HepG2 (cell line): ENCODE results near the gene TRIAP1. TPM values are rescaled to one million over a fixed set of nuclear protein-coding genes. Genes with fewer than 3 reads are reported as not detected.

ENCODE experiments used
- BRCA1 ChIP-seq: sonication (generic); formaldehyde crosslinking; IDR thresholded peaks from 2 replicates; pipeline ENCODE4 v1.4.0; 2020; ENCODE audit warnings: missing genetic modification reagents
- CBX2 ChIP-seq, 2 experiments: fragments of 200-600 bp in 1 of 2; sonication (generic); formaldehyde crosslinking in 1 of 2; IDR thresholded peaks; 2 replicates each; pipeline versions ENCODE4 v1.7.0 to v1.8.1; 2018 to 2022; ENCODE audit warnings: low read depth in 2 of 2, low read length in 1 of 2, mild to moderate bottlenecking in 1 of 2, missing genetic modification reagents in 1 of 2
- CSRNP1 ChIP-seq: sonication (generic); formaldehyde crosslinking; IDR thresholded peaks from 2 replicates; pipeline ENCODE4 v1.8.1; 2023; ENCODE audit warnings: mild to moderate bottlenecking, missing genetic modification reagents
- ELF4 ChIP-seq: sonication (generic); formaldehyde crosslinking; IDR thresholded peaks from 2 replicates; pipeline ENCODE4 v1.5.0; 2020; ENCODE audit warnings: missing genetic modification reagents, mild to moderate bottlenecking, moderate library complexity, borderline replicate concordance
- MAF1 ChIP-seq: sonication (generic); formaldehyde crosslinking; IDR thresholded peaks from 2 replicates; pipeline ENCODE4 v1.5.0; 2020; ENCODE audit warnings: missing genetic modification reagents, borderline replicate concordance
- MTF1 ChIP-seq: sonication (generic); formaldehyde crosslinking; IDR thresholded peaks from 2 replicates; pipeline ENCODE4 v1.5.0; 2020; ENCODE audit warnings: missing genetic modification reagents
- MZF1 ChIP-seq: sonication (generic); formaldehyde crosslinking; IDR thresholded peaks from 2 replicates; pipeline ENCODE4 v1.8.1; 2023; ENCODE audit warnings: mild to moderate bottlenecking, missing genetic modification reagents, borderline replicate concordance
- NFE2L2 ChIP-seq: fragments of 150-350 bp; IDR thresholded peaks from 2 replicates; pipeline ENCODE4 v1.6.1; 2014; ENCODE audit warnings: low read length
- NONO ChIP-seq, 2 experiments: fragments of 450-650 bp in 1 of 2; sonication (generic) in 1 of 2; formaldehyde crosslinking in 1 of 2; IDR thresholded peaks in 1 of 2; conservative IDR thresholded peaks in 1 of 2; 2 replicates each; pipeline versions ENCODE4 v1.6.1 to v1.8.0; 2017 to 2022; ENCODE audit warnings: mild to moderate bottlenecking in 1 of 2, missing genetic modification reagents in 1 of 2, moderate library complexity in 1 of 2
- RBM22 ChIP-seq: fragments of 200-400 bp; formaldehyde crosslinking; optimal IDR thresholded peaks from 2 replicates; pipeline ENCODE3; 2017; ENCODE audit warnings: mild to moderate bottlenecking, low read length, moderate library complexity
- SPEN ChIP-seq: sonication (generic); formaldehyde crosslinking; IDR thresholded peaks from 2 replicates; pipeline ENCODE4 v1.5.1; 2020; ENCODE audit warnings: low read depth, mild to moderate bottlenecking, missing genetic modification reagents
- TGIF2 ChIP-seq: IDR thresholded peaks from 2 replicates; pipeline ENCODE4 v1.6.1; 2016; ENCODE audit warnings: control low read depth, missing compliant biosample characterization
- TRIM22 ChIP-seq: fragments of 450-650 bp; IDR thresholded peaks from 2 replicates; pipeline ENCODE4 v1.6.1; 2017
- ZMAT3 ChIP-seq: sonication (generic); formaldehyde crosslinking; conservative IDR thresholded peaks from 2 replicates; pipeline ENCODE4 v1.7.0; 2021; ENCODE audit warnings: missing genetic modification reagents
- ZNF180 ChIP-seq: sonication (generic); formaldehyde crosslinking; IDR thresholded peaks from 2 replicates; pipeline ENCODE4 v1.4.0; 2020; ENCODE audit warnings: low read depth, missing genetic modification reagents, borderline replicate concordance
- ZNF205 ChIP-seq: IDR thresholded peaks from 2 replicates; pipeline ENCODE4 v1.6.1; 2018; ENCODE audit warnings: missing biosample characterization, missing genetic modification reagents
- ZNF235 ChIP-seq: sonication (generic); formaldehyde crosslinking; IDR thresholded peaks from 2 replicates; pipeline ENCODE4 v1.8.1; 2023; ENCODE audit warnings: mild to moderate bottlenecking, missing genetic modification reagents, borderline replicate concordance
- ZSCAN30 ChIP-seq: sonication (generic); formaldehyde crosslinking; IDR thresholded peaks from 2 replicates; pipeline ENCODE4 v1.5.0; 2020; ENCODE audit warnings: mild to moderate bottlenecking, missing genetic modification reagents
- polyA plus RNA-seq, 8 experiments: library from polyadenylated mRNA; depleted of rRNA in 3 of 8; stranded (reverse) in 7 of 8; unstranded in 1 of 8; fragments of >200 nt; fragmentation: Illumina TruSeq in 4 of 8; extraction: Trizol in 4 of 8; gene quantifications; 2 replicates each; pipeline versions ENCODE4 v1.2.1 to v1.2.3, GENCODE V29; 2011 to 2016; ENCODE audit warnings: low read depth in 4 of 8, missing spikeins in 1 of 8, mixed read lengths in 1 of 8; ENCODE audit not compliant: insufficient read depth in 1 of 8
- total RNA-seq, 5 experiments: library from RNA; depleted of rRNA; stranded (reverse); fragments of >200 nt; fragmentation: Illumina TruSeq; extraction: Trizol; gene quantifications; 2 replicates each; pipeline ENCODE4 v1.2.3, GENCODE V29; 2016; ENCODE audit warnings: low read depth in 1 of 5
- TF ChIP-seq, protein P1 (sequence below): sonication (generic); formaldehyde crosslinking; IDR thresholded peaks from 2 replicates; pipeline ENCODE4 v1.4.0; 2020; ENCODE audit warnings: missing genetic modification reagents
- TF ChIP-seq, protein P2 (sequence below): sonication (generic); formaldehyde crosslinking; IDR thresholded peaks from 2 replicates; pipeline ENCODE4 v1.5.1; 2020; ENCODE audit warnings: missing genetic modification reagents, mild to moderate bottlenecking, borderline replicate concordance
- TF ChIP-seq, protein P3 (sequence below), 2 experiments: sonication (generic) in 1 of 2; formaldehyde crosslinking in 1 of 2; IDR thresholded peaks; 2 replicates each; pipeline versions ENCODE4 v1.4.0 to v1.6.1; 2018 to 2020; ENCODE audit warnings: missing genetic modification reagents in 2 of 2, borderline replicate concordance in 1 of 2, low read depth in 1 of 2, mild to moderate bottlenecking in 1 of 2, missing biosample characterization in 1 of 2

The TRIAP1 gene
- total and polyA plus RNA-seq, 2 of the 13 experiments (the other 11 are each of a cell fraction or from before 2014, with no cell fraction given), result 55.0 to 117 TPM

- no peak for TF ChIP-seq NFE2L2
- peak; percentile 91 for TF ChIP-seq MAF1
- peak; percentile 92; the same call in 1 of the 2 replicates for TF ChIP-seq CSRNP1 (CRISPR knock-in tag)
- no peak for TF ChIP-seq ELF4
- TF ChIP-seq BRCA1 (CRISPR knock-in tag), result peak; percentile 68; the same call in 1 of the 2 replicates
- TF ChIP-seq CBX2 (IDR thresholded peaks at IDR 0.05; ENCODE audit: low read depth, low read length), result no peak
- TF ChIP-seq CBX2 (CRISPR knock-in tag; IDR thresholded peaks at IDR 0.05; ENCODE audit: low read depth), result peak; percentile 25; the same call in 1 of the 2 replicates
- TF ChIP-seq, protein P1, sequence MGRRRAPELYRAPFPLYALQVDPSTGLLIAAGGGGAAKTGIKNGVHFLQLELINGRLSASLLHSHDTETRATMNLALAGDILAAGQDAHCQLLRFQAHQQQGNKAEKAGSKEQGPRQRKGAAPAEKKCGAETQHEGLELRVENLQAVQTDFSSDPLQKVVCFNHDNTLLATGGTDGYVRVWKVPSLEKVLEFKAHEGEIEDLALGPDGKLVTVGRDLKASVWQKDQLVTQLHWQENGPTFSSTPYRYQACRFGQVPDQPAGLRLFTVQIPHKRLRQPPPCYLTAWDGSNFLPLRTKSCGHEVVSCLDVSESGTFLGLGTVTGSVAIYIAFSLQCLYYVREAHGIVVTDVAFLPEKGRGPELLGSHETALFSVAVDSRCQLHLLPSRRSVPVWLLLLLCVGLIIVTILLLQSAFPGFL (CRISPR knock-in tag), result no peak
- peak; percentile 79 for TF ChIP-seq ZNF235
- no peak; the same call in 1 of the 2 replicates for TF ChIP-seq ZMAT3 (CRISPR knock-in tag)
- TF ChIP-seq TRIM22, result no peak
- no peak for TF ChIP-seq ZNF180
- TF ChIP-seq TGIF2 (CRISPR knock-in tag), result peak; percentile 22; the same call in 1 of the 2 replicates
- no peak; the same call in 1 of the 2 replicates for TF ChIP-seq ZSCAN30 (CRISPR knock-in tag)
- TF ChIP-seq NONO (IDR thresholded peaks at IDR 0.05), result no peak
- peak; percentile 98 for TF ChIP-seq NONO (CRISPR knock-in tag; conservative IDR thresholded peaks at IDR 0.05)
- peak; percentile 18; the same call in 1 of the 2 replicates for TF ChIP-seq MZF1 (CRISPR knock-in tag)
- TF ChIP-seq MTF1, result no peak
- TF ChIP-seq, protein P2, sequence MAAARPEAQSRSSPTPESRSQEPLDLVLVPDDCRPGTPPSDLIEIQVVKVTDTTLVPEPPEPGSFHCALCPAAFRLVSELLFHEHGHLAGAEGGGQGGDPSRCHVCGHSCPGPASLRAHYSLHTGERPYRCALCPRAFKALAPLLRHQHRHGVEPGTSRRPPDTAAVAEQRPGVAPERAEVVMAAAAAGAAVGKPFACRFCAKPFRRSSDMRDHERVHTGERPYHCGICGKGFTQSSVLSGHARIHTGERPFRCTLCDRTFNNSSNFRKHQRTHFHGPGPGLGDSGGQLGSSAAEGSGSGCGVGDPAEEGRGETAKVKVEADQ (CRISPR knock-in tag), result peak; percentile 94
- TF ChIP-seq RBM22, result peak; percentile 70
- TF ChIP-seq SPEN (CRISPR knock-in tag), result peak; percentile 98
- peak; percentile 78 for TF ChIP-seq ZNF205 (CRISPR knock-in tag)
- TF ChIP-seq, protein P3, sequence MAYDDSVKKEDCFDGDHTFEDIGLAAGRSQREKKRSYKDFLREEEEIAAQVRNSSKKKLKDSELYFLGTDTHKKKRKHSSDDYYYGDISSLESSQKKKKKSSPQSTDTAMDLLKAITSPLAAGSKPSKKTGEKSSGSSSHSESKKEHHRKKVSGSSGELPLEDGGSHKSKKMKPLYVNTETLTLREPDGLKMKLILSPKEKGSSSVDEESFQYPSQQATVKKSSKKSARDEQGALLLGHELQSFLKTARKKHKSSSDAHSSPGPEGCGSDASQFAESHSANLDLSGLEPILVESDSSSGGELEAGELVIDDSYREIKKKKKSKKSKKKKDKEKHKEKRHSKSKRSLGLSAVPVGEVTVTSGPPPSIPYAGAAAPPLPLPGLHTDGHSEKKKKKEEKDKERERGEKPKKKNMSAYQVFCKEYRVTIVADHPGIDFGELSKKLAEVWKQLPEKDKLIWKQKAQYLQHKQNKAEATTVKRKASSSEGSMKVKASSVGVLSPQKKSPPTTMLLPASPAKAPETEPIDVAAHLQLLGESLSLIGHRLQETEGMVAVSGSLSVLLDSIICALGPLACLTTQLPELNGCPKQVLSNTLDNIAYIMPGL (CRISPR knock-in tag; IDR thresholded peaks at IDR 0.05; ENCODE audit: borderline replicate concordance in 1 of 2, low read depth in 1 of 2), result peak; percentile 96 to 98
Observed at GRCh38 chr12:120445911-120446843, at the start of gene TRIAP1, which contains the start of gene GATC (continued).
